Measurements from ENCODE around the gene KRTAP9-1. TPM values are rescaled to one million over a fixed set of nuclear protein-coding genes. Genes with fewer than 3 reads are reported as not detected.

Gene KRTAP9-1
- total RNA-seq, 1 experiment from 2014 or later = not detected

DNA sequence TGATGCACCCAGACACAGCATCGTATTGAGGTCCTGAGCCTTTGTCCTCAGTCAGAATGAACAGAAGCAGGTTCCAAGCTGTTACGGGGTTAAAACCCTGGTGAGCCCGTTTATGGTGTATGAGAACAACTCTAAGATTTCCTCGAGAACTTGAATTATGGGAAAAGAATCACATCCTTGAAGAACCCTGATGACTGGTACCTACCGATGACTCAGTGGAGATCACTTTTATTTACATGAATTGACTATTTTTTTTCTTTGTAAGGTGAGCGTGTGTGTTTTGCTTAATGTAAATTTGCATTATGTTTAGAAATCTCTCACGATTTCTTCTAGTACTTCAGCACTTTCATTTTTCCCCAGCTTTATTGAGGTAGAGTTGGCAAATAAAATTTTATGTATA, 25.9 kb upstream of the KRTAP9-1 start:
- ChIA-PET POLR2A (no interaction called here), CTCF (no interaction called here)
- Mint-ChIP-seq H3K4me1 (ENCODE audit: insufficient read depth, unreplicated experiment) (no peaks in the 10 kb centered on the region), H3K4me3 (ENCODE audit: unreplicated experiment) (no peak overlapping the region), H3K27ac (ENCODE audit: low read depth, unreplicated experiment) (no peak overlapping the region), H3K9me3 (ENCODE audit: unreplicated experiment) (no peaks in the 10 kb centered on the region), H3K36me3 (ENCODE audit: insufficient read depth, unreplicated experiment) (no peaks in the 10 kb centered on the region), H3K27me3 (ENCODE audit: insufficient read depth, unreplicated experiment) (peaks cover 13% of the 10 kb centered on the region)
- DNase-seq (ENCODE audit: unreplicated experiment) = no peak
- TF ChIP-seq, protein P1, sequence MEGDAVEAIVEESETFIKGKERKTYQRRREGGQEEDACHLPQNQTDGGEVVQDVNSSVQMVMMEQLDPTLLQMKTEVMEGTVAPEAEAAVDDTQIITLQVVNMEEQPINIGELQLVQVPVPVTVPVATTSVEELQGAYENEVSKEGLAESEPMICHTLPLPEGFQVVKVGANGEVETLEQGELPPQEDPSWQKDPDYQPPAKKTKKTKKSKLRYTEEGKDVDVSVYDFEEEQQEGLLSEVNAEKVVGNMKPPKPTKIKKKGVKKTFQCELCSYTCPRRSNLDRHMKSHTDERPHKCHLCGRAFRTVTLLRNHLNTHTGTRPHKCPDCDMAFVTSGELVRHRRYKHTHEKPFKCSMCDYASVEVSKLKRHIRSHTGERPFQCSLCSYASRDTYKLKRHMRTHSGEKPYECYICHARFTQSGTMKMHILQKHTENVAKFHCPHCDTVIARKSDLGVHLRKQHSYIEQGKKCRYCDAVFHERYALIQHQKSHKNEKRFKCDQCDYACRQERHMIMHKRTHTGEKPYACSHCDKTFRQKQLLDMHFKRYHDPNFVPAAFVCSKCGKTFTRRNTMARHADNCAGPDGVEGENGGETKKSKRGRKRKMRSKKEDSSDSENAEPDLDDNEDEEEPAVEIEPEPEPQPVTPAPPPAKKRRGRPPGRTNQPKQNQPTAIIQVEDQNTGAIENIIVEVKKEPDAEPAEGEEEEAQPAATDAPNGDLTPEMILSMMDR (IDR thresholded peaks at IDR 0.05; ENCODE audit: unreplicated experiment) = no peak
- no TSS peak for BruUV-seq (replicated peaks)
- intact Hi-C loops (cut with micrococcal nuclease) = no loop called here

GRCh38 chr17:41167561-41167960, 22.1 kb upstream of the KRTAP9-1 start:
- TF ChIP-seq, protein P1 (IDR thresholded peaks at IDR 0.05; ENCODE audit: unreplicated experiment) = no peak
- Mint-ChIP-seq H3K27ac (ENCODE audit: low read depth, unreplicated experiment) (no peak overlapping the region), H3K9me3 (ENCODE audit: unreplicated experiment) (no peaks in the 10 kb centered on the region), H3K4me3 (ENCODE audit: unreplicated experiment) (no peak overlapping the region), H3K4me1 (ENCODE audit: insufficient read depth, unreplicated experiment) (no peaks in the 10 kb centered on the region), H3K27me3 (ENCODE audit: insufficient read depth, unreplicated experiment) (no peaks in the 10 kb centered on the region), H3K36me3 (ENCODE audit: insufficient read depth, unreplicated experiment) (no peaks in the 10 kb centered on the region)
- POLR2A ChIA-PET = no interaction called here
- intact Hi-C loops (cut with micrococcal nuclease) = no loop called here
- BruUV-seq (replicated peaks) = no TSS peak
- CTCF ChIA-PET = no interaction called here
- no peak for DNase-seq (ENCODE audit: unreplicated experiment)

DNA sequence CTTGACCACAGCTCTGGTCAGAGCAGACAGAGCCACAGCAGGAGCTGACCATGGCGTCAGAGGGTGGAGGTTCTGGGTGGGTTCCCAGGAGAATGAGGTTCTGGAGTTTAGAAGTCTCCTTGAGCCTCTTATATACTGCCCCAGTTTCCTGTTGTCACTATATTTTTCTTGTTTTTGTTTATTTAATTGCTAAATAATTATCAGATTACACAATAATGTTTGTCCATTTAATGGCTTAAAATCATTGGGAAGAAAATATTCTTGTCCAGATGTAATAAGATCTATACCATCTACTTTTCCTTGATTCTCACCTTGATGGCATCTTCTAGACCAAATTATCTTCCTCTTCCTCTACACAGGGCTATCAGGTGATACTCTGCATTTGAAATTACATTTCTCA, 21.6 kb upstream of the KRTAP9-1 start, which contains the start of gene KRTAP4-3:
KRTAP4-3 (minus strand) TSS at position 101 of the 400 bp plus-strand sequence; CDS start at position 52, 49 bp downstream.
- ChIA-PET CTCF (no interaction called here), POLR2A (interaction anchor here (1.1 kb wide), 1 partner anchor 11 kb away, joined by 3 read pairs; no protein-coding TSS in a partner anchor)
- Mint-ChIP-seq H3K9me3 (ENCODE audit: unreplicated experiment) (no peaks in the 10 kb centered on the region), H3K27ac (ENCODE audit: low read depth, unreplicated experiment) (no peak within 1 kb of the TSS), H3K4me3 (ENCODE audit: unreplicated experiment) (no peak within 1 kb of the TSS), H3K36me3 (ENCODE audit: insufficient read depth, unreplicated experiment) (no peaks in the 10 kb centered on the region), H3K4me1 (ENCODE audit: insufficient read depth, unreplicated experiment) (no peaks in the 10 kb centered on the region), H3K27me3 (ENCODE audit: insufficient read depth, unreplicated experiment) (no peaks in the 10 kb centered on the region)
- DNase-seq (ENCODE audit: unreplicated experiment) = no peak
- intact Hi-C loops (cut with micrococcal nuclease) = no loop called here
- TF ChIP-seq, protein P1 (IDR thresholded peaks at IDR 0.05; ENCODE audit: unreplicated experiment) = no peak
- BruUV-seq (replicated peaks) = no TSS peak

GRCh38 chr17:41171886-41172285, 17.8 kb upstream of the KRTAP9-1 start:
- no peak for DNase-seq (ENCODE audit: unreplicated experiment)
- no peaks in the 10 kb centered on the region for H3K36me3 Mint-ChIP-seq (ENCODE audit: insufficient read depth, unreplicated experiment)
- POLR2A ChIA-PET = interaction anchor here (1.0 kb wide), 1 partner anchor 262 kb away, joined by 5 read pairs; no protein-coding TSS in a partner anchor
- H3K27ac Mint-ChIP-seq (ENCODE audit: low read depth, unreplicated experiment) = no peak overlapping the region
- no peaks in the 10 kb centered on the region for H3K4me1 Mint-ChIP-seq (ENCODE audit: insufficient read depth, unreplicated experiment)
- TF ChIP-seq, protein P1 (IDR thresholded peaks at IDR 0.05; ENCODE audit: unreplicated experiment) = no peak
- H3K9me3 Mint-ChIP-seq (ENCODE audit: unreplicated experiment) = no peaks in the 10 kb centered on the region
- H3K4me3 Mint-ChIP-seq (ENCODE audit: unreplicated experiment) = no peak overlapping the region
- BruUV-seq (replicated peaks) = no TSS peak
- intact Hi-C loops (cut with micrococcal nuclease) = no loop called here
- CTCF ChIA-PET = no interaction called here
- peaks cover 13% of the 10 kb centered on the region for H3K27me3 Mint-ChIP-seq (ENCODE audit: insufficient read depth, unreplicated experiment)

All from MCF 10A (cell line).